Right atrium auricular region (tissue), 2 donors: ENCODE data around the gene GSPT1. TPM values are rescaled to one million over a fixed set of nuclear protein-coding genes. Genes with fewer than 3 reads are reported as not detected.
"Not testable (repeated sequence)": the region's sequence is repeated elsewhere in the genome, so short reads cannot be mapped to it uniquely, and the experiment has no call there.

ENCODE experiments used
- DNase-seq: peaks from one replicate; pipeline ENCODE4 v3.0.0-alpha.2; 2019; ENCODE audit warnings: low spot score
- H3K27ac ChIP-seq, 2 donors: fragments of 200-600 bp; sonication (generic); 1 replicate in 1 of 2; 2 replicates in 1 of 2; pipeline ENCODE4 v1.5.1; 2016 to 2019
- H3K27me3 ChIP-seq, 2 donors: fragments of 200-600 bp; sonication (generic); one replicate each; pipeline versions ENCODE4 v1.5.1 to v1.6.0; 2017 to 2019
- H3K36me3 ChIP-seq: fragments of 200-600 bp; sonication (generic); one replicate; pipeline ENCODE4 v1.5.1; 2016
- H3K4me1 ChIP-seq, 2 donors: fragments of 200-600 bp; sonication (generic); one replicate each; pipeline versions ENCODE4 v1.5.1 to v1.6.0; 2017 to 2019
- H3K4me3 ChIP-seq, 2 donors: fragments of 200-600 bp; sonication (generic); 1 replicate in 1 of 2; 2 replicates in 1 of 2; pipeline ENCODE4 v1.5.1; 2017 to 2019; ENCODE audit warnings: mild to moderate bottlenecking in 1 of 2, moderate library complexity in 1 of 2
- H3K9me3 ChIP-seq, 2 donors: fragments of 200-600 bp; sonication (generic); one replicate each; pipeline ENCODE4 v1.5.1; 2019
- CTCF ChIP-seq, 2 donors: fragments of 200-600 bp; sonication (generic); IDR thresholded peaks; one replicate each; pipeline ENCODE4 v1.5.1; 2019; ENCODE audit warnings: antibody characterized with exemption in 2 of 2
- total RNA-seq, 2 donors: library from RNA; depleted of rRNA; stranded (reverse); fragments of >200 nt; gene quantifications; one replicate each; pipeline ENCODE4 v1.1.0, GENCODE V29; 2016

Gene GSPT1
- total RNA-seq, 2 donors from 2014 or later, result 59.5 to 62.7 TPM

GRCh38 chr16:11956558-11956957, 40.8 kb upstream of the GSPT1 start:
- Histone ChIP-seq H3K9me3 (no peaks in the 10 kb centered on the region), H3K4me3 (no peak overlapping the region), H3K27ac (no peak overlapping the region), H3K36me3 (no peaks in the 10 kb centered on the region), H3K4me1 (no peaks in the 10 kb centered on the region), H3K27me3 (no peaks in the 10 kb centered on the region)
- TF ChIP-seq CTCF (IDR thresholded peaks at IDR 0.05), result no peak
- no peak for DNase-seq

GRCh38 chr16:11955713-11956123, 40.0 kb upstream of the GSPT1 start:
- no peak for TF ChIP-seq CTCF (IDR thresholded peaks at IDR 0.05)
- DNase-seq, result no peak
- Histone ChIP-seq H3K4me3 (no peak overlapping the region), H3K4me1 (no peaks in the 10 kb centered on the region), H3K27ac (no peak overlapping the region), H3K36me3 (no peaks in the 10 kb centered on the region), H3K27me3 (no peaks in the 10 kb centered on the region), H3K9me3 (no peaks in the 10 kb centered on the region)

GRCh38 chr16:11953576-11953975, 37.8 kb upstream of the GSPT1 start:
- H3K27ac ChIP-seq, H3K27me3 ChIP-seq, H3K4me1 ChIP-seq, H3K4me3 ChIP-seq, DNase-seq, H3K9me3 ChIP-seq, H3K36me3 ChIP-seq: not testable (repeated sequence)

- no peaks in the 10 kb centered on the region for H3K4me1 ChIP-seq
- no peak overlapping the region for H3K27ac ChIP-seq
- no peaks in the 10 kb centered on the region for H3K9me3 ChIP-seq
- H3K4me3 ChIP-seq, result no peak overlapping the region
- H3K36me3 ChIP-seq, result no peaks in the 10 kb centered on the region
- H3K27me3 ChIP-seq, result no peaks in the 10 kb centered on the region
- TF ChIP-seq CTCF (IDR thresholded peaks at IDR 0.05), result no peak
- no peak for DNase-seq
Observed at GRCh38 chr16:11950388-11950787, 34.6 kb upstream of the GSPT1 start.

GRCh38 chr16:11949527-11949926, 33.8 kb upstream of the GSPT1 start:
- TF ChIP-seq CTCF (IDR thresholded peaks at IDR 0.05), result peak in 1 of 2 donors; percentile 56
- no peaks in the 10 kb centered on the region for H3K9me3 ChIP-seq
- no peak overlapping the region for H3K27ac ChIP-seq
- DNase-seq, result no peak
- no peaks in the 10 kb centered on the region for H3K36me3 ChIP-seq
- H3K4me1 ChIP-seq, result no peaks in the 10 kb centered on the region
- H3K4me3 ChIP-seq, result no peak overlapping the region
- no peaks in the 10 kb centered on the region for H3K27me3 ChIP-seq

- Histone ChIP-seq H3K27me3 (no peaks in the 10 kb centered on the region), H3K9me3 (no peaks in the 10 kb centered on the region), H3K4me3 (no peak overlapping the region), H3K27ac (no peak overlapping the region), H3K36me3 (no peaks in the 10 kb centered on the region), H3K4me1 (no peaks in the 10 kb centered on the region)
- DNase-seq, result no peak
- TF ChIP-seq CTCF (IDR thresholded peaks at IDR 0.05), result no peak
Observed at GRCh38 chr16:11948819-11949218, 33.1 kb upstream of the GSPT1 start.
